Cerebellar nuclear complex (tissue), 1 donor: ENCODE results near the gene DNAJC13.

Experiments
- DNase-seq, 2 experiments: peaks; one replicate each; lab custom pipeline; 2025; lab: John Stamatoyannopoulos, UW

DNAJC13 gene

DNA sequence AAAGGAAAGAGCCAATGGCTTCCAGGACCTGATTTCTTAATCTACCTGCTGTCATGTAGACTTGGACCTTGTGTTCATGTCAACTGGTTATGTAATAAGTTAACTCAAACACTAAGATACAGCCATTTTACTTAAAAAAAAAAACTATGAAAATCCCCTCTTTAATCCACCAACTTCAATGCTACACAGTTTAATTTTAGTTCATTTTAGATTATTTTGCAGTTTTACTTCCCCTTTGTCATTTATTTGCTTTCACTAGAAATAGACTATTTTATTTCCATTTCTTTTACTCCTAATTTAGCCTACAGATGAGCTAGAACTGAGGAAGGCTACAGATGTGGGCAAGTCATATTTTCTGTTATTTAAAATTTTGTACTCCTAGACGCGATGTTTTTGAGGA, 10.7 kb upstream of the DNAJC13 start:
- no peak for DNase-seq

DNA sequence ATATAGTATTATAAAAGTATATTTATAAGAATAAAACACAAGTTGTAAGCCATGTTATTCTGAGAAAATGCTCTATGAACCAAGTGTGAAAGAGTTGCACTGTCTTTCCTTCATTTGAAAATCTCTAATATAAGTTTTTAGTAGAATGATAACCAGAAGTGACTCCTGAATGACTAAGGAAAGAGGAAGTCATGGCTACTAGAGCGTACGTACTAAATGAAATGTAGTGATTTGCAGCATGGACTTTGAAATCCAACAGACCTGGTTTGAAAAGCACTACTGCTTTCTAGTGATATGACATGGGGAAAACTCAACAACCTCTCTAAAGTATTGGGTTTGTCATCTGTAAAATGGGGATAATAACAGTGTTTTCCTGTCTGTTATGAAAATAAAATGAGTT, 10.3 kb upstream of the DNAJC13 start:
- DNase-seq: no peak

GRCh38 chr3:132414841-132415240, 2.5 kb upstream of the DNAJC13 start:
- DNase-seq: no peak

GRCh38 chr3:132416161-132416560, 1.1 kb upstream of the DNAJC13 start:
- DNase-seq: no peak

DNA sequence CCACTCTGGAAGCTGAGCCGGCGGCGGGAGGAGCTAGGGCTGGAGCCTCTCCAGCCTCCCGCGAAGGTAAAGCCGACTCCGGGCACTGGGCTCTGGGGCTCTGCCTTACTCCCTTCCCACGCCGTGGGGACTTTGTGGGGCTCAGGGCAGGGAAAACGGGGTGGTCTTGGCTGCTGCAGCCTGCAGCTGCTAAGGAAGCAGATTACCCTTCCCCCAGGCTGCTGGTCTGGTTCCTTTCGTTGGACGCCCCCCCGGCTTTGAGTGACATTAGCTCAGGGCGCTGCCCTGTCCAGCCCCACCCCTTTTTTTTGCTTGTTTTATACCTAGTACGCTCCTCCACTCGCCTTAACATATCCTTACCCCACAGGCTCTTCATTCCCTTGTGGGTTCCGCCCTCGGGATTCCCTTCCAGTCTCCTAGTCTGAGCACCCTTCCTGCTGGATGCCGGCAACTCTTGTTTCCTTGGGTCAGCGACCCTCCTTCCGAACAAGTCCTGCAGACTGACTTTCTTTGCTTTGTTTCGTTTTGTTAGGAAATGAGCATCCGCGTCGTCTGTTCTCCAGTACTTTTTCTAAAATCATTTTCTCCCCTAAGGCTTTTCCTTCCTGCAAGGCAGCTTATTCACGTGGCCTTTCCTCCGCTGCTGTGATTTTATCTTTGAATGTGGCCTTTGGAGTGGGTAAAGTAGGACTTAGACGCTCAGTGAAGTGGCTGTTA, 551 bp downstream of the DNAJC13 start:
- DNase-seq: no peak

DNA sequence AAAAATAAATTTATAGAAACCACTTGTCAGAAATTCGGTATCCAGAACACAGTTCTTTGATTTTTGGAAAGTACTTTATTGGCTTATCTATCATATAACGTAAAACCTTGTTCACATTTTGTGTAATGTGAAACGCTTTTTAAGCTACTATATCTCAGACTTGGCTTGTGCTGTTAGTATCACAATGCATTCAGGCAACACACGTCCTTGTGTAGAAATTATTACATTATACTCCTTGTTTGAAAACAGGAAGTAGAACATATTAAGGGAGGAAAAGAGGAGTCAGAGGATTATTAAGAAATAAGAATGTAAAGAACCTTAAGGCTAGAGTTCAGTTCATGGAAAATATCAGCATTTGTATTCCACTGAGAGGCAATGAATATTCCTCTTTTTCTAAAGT, 1.6 kb downstream of the DNAJC13 start:
- DNase-seq: no peak

- DNase-seq: no peak
Observed at GRCh38 chr3:132421832-132422231, 4.5 kb downstream of the DNAJC13 start.

GRCh38 chr3:132422531-132422930, 5.2 kb downstream of the DNAJC13 start:
- DNase-seq: no peak

- DNase-seq: no peak
Observed at GRCh38 chr3:132432639-132433038, 15.3 kb downstream of the DNAJC13 start.

DNA sequence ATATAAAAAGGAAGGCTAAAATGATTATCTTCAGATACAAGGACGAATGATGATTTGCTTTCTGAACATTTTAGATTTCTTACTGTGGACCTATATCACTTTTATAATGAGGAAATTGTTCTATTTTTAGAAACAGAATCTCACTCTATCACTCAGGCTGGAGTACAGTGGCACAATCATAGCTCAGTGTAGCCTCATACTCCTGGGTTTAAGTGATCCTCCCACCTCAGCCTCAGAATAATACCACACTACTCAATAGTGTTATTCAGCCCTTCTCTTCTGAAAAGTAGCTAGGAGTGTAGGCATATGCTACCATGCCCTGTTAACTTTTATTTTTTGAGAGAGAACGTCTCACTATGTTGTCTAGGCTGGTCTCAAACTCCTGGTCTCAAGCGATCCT, 15.8 kb downstream of the DNAJC13 start:
- no peak for DNase-seq

GRCh38 chr3:132435224-132435910, 18.1 kb downstream of the DNAJC13 start:
- DNase-seq: no peak

DNA sequence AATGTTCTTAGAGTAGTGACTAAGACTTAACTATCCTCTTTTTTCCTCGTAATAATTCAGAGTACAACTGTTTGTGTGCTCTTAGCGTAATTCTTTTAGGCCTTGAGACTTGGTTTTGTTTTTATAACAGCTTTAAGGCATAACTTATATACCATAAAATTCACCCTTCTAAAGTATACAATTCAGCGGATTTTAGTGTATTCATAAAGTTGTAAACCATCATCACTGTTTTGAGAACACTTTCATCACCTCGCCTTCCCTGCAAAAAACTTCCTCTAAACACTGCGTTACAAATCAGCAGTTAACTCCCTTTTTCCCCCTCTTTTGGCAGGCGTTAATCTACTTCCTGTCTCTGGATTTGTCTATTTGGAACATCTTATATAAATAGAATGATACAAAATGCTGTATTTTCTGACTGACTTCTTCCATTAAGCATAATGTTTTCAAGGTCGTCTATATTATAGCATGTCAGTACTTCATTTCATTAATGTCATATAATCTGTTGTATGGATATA, 18.7 kb downstream of the DNAJC13 start:
- DNase-seq: no peak

- DNase-seq: no peak
Observed at GRCh38 chr3:132443421-132443820, 26.1 kb downstream of the DNAJC13 start.

DNA sequence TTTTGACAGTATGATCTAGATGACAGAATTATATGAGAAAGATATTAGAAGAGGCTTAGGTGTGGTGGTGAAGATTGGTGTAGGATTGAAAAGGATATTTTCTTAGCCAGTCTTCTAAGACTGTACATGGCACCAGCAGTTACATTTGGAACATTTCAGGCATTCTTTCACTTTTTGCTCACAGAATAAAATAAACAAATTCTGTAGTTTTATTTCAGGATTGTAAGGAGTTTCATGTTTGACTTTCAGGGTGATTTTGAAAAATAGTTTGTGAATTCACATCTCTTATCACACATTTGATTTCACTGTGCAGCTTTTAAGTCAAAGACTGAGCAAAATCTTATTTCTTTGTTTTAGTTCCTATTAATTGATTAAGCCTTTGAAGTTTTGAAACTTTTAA, 27.1 kb downstream of the DNAJC13 start:
- no peak for DNase-seq

GRCh38 chr3:132445817-132446216, 28.5 kb downstream of the DNAJC13 start:
- DNase-seq: no peak

GRCh38 chr3:132448216-132448961, 31.1 kb downstream of the DNAJC13 start:
- no peak for DNase-seq

DNA sequence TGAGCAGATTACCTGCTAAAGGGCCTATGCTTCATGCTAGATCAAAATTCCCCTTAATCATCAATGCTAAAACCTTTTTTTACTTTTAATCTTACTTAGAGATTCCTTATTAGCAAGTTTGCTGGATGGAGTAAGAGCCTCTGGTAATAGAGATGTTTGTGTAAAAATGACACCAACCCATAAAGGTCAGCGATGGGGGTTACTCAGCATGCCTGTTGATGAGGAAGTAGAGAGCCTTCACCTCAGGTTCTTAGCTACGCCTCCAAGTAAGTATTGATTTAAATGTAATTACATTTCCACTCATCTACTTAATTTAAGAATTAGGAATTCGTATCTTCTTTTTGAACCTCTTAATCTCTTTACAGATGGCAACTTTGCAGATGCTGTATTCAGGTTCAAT, 38.8 kb downstream of the DNAJC13 start:
- DNase-seq: no peak

GRCh38 chr3:132456571-132456970, 39.3 kb downstream of the DNAJC13 start:
- no peak for DNase-seq

- no peak for DNase-seq
Observed at GRCh38 chr3:132457286-132457685, 40.0 kb downstream of the DNAJC13 start.

GRCh38 chr3:132459551-132459950, 42.2 kb downstream of the DNAJC13 start:
- DNase-seq: no peak

DNA sequence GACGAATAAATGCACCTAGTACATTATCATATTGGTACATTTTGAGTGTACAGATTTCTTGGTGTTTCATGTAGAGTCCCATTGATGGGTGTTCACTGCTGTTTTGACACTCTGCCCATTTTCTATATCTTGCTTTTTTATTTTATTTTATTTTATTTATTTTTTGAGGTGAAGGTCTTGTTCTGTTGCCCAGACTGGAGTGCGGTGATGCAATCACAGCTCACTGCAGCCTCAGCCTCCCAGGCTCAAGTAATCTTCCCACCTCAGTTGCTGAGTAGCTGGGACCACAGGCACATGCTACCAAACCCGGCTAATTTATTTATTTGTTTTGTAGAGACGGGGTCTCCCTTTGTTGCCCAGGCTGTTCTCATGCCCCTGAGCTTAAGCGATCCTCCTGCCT, 44.2 kb downstream of the DNAJC13 start:
- no peak for DNase-seq

- no peak for DNase-seq
Observed at GRCh38 chr3:132464066-132464465, 46.8 kb downstream of the DNAJC13 start.

DNA sequence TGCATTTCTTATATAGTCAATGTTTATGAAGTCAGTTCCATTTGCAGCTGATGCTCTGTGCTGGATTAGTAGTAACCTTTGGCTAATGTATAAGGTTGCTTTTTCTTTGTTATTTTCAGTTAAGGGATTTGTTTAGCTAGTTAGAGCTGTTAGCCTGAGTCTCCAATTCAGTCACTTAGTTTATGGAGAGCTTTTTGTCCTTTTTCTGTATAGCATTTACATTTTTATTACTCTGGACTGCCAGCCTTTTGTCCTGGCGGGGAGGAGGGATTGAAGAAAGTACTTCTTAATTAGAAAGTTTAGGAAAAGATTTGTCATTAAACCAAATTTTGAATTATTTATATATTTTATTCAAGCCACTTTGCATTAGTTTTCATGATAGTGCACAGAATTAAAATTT, 52.0 kb downstream of the DNAJC13 start:
- DNase-seq: no peak
